Natural killer cell (primary cell): ENCODE results near the gene SAFB2. TPM values are rescaled to one million over a fixed set of nuclear protein-coding genes. Genes with fewer than 3 reads are reported as not detected.

Experiments used
- total RNA-seq, 4 donors: library from RNA; stranded (reverse); fragments of 120-200 nt in 1 of 4; gene quantifications; one replicate each; pipeline versions ENCODE4 v1.2.3 to v1.2.4, GENCODE V29; 2013 to 2022

SAFB2 gene
- total RNA-seq, 3 donors from 2014 or later (not counting 1 experiment from before 2014, with no cell fraction given), result 232 to 264 (median 258) TPM

Other genes with a start within 250 kb of the SAFB2 start
- gene ZNRF4, start 167.4 kb downstream of the SAFB2 start, total RNA-seq, result not detected
- gene TINCR, start 54.8 kb downstream of the SAFB2 start, total RNA-seq, result 1 to 10 TPM; 1.6 to 2.2 (median 1.7) TPM
- 100 to 1,000 TPM; 195 to 229 (median 207) TPM for gene SAFB, start 307 bp upstream of the SAFB2 start, total RNA-seq
- gene MICOS13, start 57.7 kb upstream of the SAFB2 start, total RNA-seq, result 10 to 100 TPM; 17.7 to 27.7 (median 25.1) TPM
- 1 to 10 TPM; 1.1 to 3.7 (median 3.0) TPM for gene HSD11B1L, start 58.3 kb upstream of the SAFB2 start, total RNA-seq
- gene RPL36, start 67.5 kb upstream of the SAFB2 start, total RNA-seq, result 100 to 1,000 TPM; 363 to 505 (median 459) TPM
- 10 to 100 TPM; 50.5 to 61.8 (median 56.1) TPM for gene LONP1, start 97.4 kb upstream of the SAFB2 start, total RNA-seq
- gene CATSPERD, start 97.9 kb upstream of the SAFB2 start, total RNA-seq, result not detected
- gene PRR22, start 162.0 kb upstream of the SAFB2 start, total RNA-seq, result 1 to 10 TPM; 2.4 to 5.4 (median 4.2) TPM
- 100 to 1,000 TPM; 116 to 140 (median 128) TPM for gene DUS3L, start 168.4 kb upstream of the SAFB2 start, total RNA-seq
- gene NRTN, start 182.3 kb upstream of the SAFB2 start, total RNA-seq, result under 1 TPM in 2 of 3 donors, not detected in 1; 0.33 to 0.34 TPM
- gene FUT6, start 216.9 kb upstream of the SAFB2 start, total RNA-seq, result under 1 TPM in 1 of 3 donors, not detected in 2; 0.34 TPM
- gene FUT3, start 228.7 kb upstream of the SAFB2 start, total RNA-seq, result not detected
- gene FUT5, start 247.8 kb upstream of the SAFB2 start, total RNA-seq, result 1 to 10 TPM; 1.2 to 3.9 (median 2.3) TPM